K562 (cell line): ENCODE results near the gene GPR12. TPM values are rescaled to one million over a fixed set of nuclear protein-coding genes. Genes with fewer than 3 reads are reported as not detected.

Experiments used
- ATAC-seq: fragments of 200-7000 bp; cut with Tn5 transposase; 3 replicates; pipeline ENCODE4 v1.9.1; 2020; ENCODE audit warnings: moderate library complexity
- BruUV-seq: library from RNA; stranded (reverse); fragments of 400-500 nt; replicated peaks from 2 replicates; lab custom pipeline; 2021; lab: Mats Ljungman, UMichigan
- CTCF ChIA-PET: fragments of 300-600 bp; formaldehyde crosslinking; extraction: SDS; loops from one replicate; lab custom pipeline; 2021; ENCODE audit warnings: low intra/inter-chr PET ratio; lab: Yijun Ruan, JAX
- POLR2A ChIA-PET: fragments of 300-600, 350-650 bp; sonication (Branson Sonifier 250); formaldehyde crosslinking; extraction: SDS; loops from one replicate; lab custom pipeline; 2021; ENCODE audit warnings: antibody characterized with exemption, inconsistent platforms; lab: Yijun Ruan, JAX
- DNase-seq, 4 experiments: peaks; one replicate each; pipeline versions ENCODE4 v3.0.0 to v3.0.0-alpha.2; 2011 to 2018; ENCODE audit warnings: low spot score in 3 of 4, mixed read lengths in 3 of 4; ENCODE audit errors: extremely low read depth in 1 of 4
- FAIRE-seq: peaks from 2 replicates; lab custom pipeline; 2011; peaks lifted over from hg19 to GRCh38; lab: Jason Lieb, UNC
- H2AFZ ChIP-seq: 2 replicates; pipeline ENCODE4 v1.6.0; 2011; ENCODE audit warnings: low read depth, low read length, control low read depth, inconsistent platforms
- H3K27ac ChIP-seq: fragments of 200-600 bp; 3 replicates; pipeline ENCODE4 v1.8.0; 2011; ENCODE audit warnings: low read depth, mild to moderate bottlenecking, control low read depth, inconsistent platforms, low read length, moderate library complexity, mixed read lengths; ENCODE audit errors: extremely low read depth
- H3K27me3 ChIP-seq, 2 experiments: fragments of 300-600 bp in 1 of 2; 2 replicates in 1 of 2; 3 replicates in 1 of 2; pipeline versions ENCODE4 v1.6.0 to v1.8.0; 2011; ENCODE audit warnings: inconsistent platforms in 2 of 2, low read length in 2 of 2, mild to moderate bottlenecking in 1 of 2, mixed read lengths in 1 of 2, moderate library complexity in 1 of 2; ENCODE audit not compliant: control insufficient read depth in 2 of 2, insufficient read depth in 2 of 2
- H3K36me3 ChIP-seq: fragments of 300-600 bp; 3 replicates; pipeline ENCODE4 v1.8.0; 2011; ENCODE audit warnings: mild to moderate bottlenecking, low read length, inconsistent platforms; ENCODE audit not compliant: control insufficient read depth, insufficient read depth
- H3K4me1 ChIP-seq, 2 experiments: fragments of 200-600 bp in 1 of 2; replicated peaks in 1 of 2; 2 replicates in 1 of 2; 3 replicates in 1 of 2; pipeline versions ENCODE4 v1.5.1 to v1.8.0; 2011; ENCODE audit warnings: inconsistent platforms in 2 of 2, low read length in 2 of 2, mild to moderate bottlenecking in 1 of 2, mixed read lengths in 1 of 2, moderate library complexity in 1 of 2; ENCODE audit not compliant: control insufficient read depth in 2 of 2, insufficient read depth in 2 of 2
- H3K4me2 ChIP-seq: 2 replicates; pipeline ENCODE4 v1.6.1; 2011; ENCODE audit warnings: low read length, control low read depth, inconsistent platforms, mixed read lengths; ENCODE audit not compliant: insufficient read depth
- H3K4me3 ChIP-seq: fragments of 200-600 bp; sonication (generic), shearing (Covaris generic); 2 replicates; pipeline ENCODE4 v1.5.1; 2016; ENCODE audit warnings: control low read depth, inconsistent platforms
- H3K79me2 ChIP-seq: fragments of 200-600 bp; 3 replicates; pipeline ENCODE4 v1.8.0; 2011; ENCODE audit warnings: low read length, inconsistent platforms; ENCODE audit not compliant: control insufficient read depth, insufficient read depth
- H3K9ac ChIP-seq, 2 experiments: 2 replicates each; pipeline versions ENCODE4 v1.6.0 to v1.6.1; 2011; ENCODE audit warnings: low read depth in 2 of 2, low read length in 2 of 2, control low read depth in 1 of 2, inconsistent platforms in 1 of 2, mild to moderate bottlenecking in 1 of 2, mixed read lengths in 1 of 2; ENCODE audit not compliant: insufficient read depth in 1 of 2
- H3K9me1 ChIP-seq: one replicate; pipeline ENCODE4 v1.6.0; 2011; ENCODE audit warnings: inconsistent platforms, mild to moderate bottlenecking, low read length, moderate library complexity; ENCODE audit not compliant: control insufficient read depth, insufficient read depth
- H3K9me3 ChIP-seq: replicated peaks from 2 replicates; pipeline ENCODE4 v1.5.1; 2011; ENCODE audit warnings: low read depth, low read length, inconsistent platforms; ENCODE audit not compliant: control insufficient read depth, insufficient read depth
- H4K20me1 ChIP-seq: replicated peaks from 2 replicates; pipeline ENCODE4 v1.6.1; 2011; ENCODE audit warnings: low read length, inconsistent platforms, mixed read lengths; ENCODE audit not compliant: control insufficient read depth, insufficient read depth
- CBFA2T2 ChIP-seq: fragments of 450-650 bp; conservative IDR thresholded peaks from 2 replicates; pipeline ENCODE4 v1.6.1; 2017; ENCODE audit warnings: mild to moderate bottlenecking
- POLR3A ChIP-seq: IDR thresholded peaks from 2 replicates; pipeline ENCODE4 v1.6.1; 2011; ENCODE audit warnings: borderline replicate concordance, mild to moderate bottlenecking, moderate library complexity; ENCODE audit not compliant: insufficient read length, insufficient read depth; ENCODE audit errors: extremely low read depth
- PYGO2 ChIP-seq: fragments of 450-650 bp; IDR thresholded peaks from 2 replicates; pipeline ENCODE4 v1.6.1; 2016; ENCODE audit warnings: mild to moderate bottlenecking, missing genetic modification characterization, moderate library complexity, missing compliant biosample characterization
- SP2 ChIP-seq: IDR thresholded peaks from 2 replicates; pipeline ENCODE4 v1.6.1; 2011; ENCODE audit warnings: mild to moderate bottlenecking, low read depth, low read length, moderate library complexity; ENCODE audit not compliant: poor library complexity, severe bottlenecking; ENCODE audit errors: extremely low read depth
- TAF9B ChIP-seq: fragments of 450-650 bp; IDR thresholded peaks from 2 replicates; pipeline ENCODE4 v1.6.1; 2018; ENCODE audit warnings: mild to moderate bottlenecking; ENCODE audit not compliant: partially characterized antibody
- TGIF2 ChIP-seq: sonication (generic); formaldehyde crosslinking; IDR thresholded peaks from 2 replicates; pipeline ENCODE4 v1.8.1; 2022; ENCODE audit warnings: mild to moderate bottlenecking, missing genetic modification reagents, moderate library complexity
- THAP12 ChIP-seq: fragments of 250-450 bp; sonication (Bioruptor Pico); IDR thresholded peaks from 2 replicates; pipeline ENCODE4 v1.9.0; 2021; ENCODE audit warnings: mild to moderate bottlenecking, inconsistent platforms
- XRCC3 ChIP-seq: fragments of 450-650 bp; IDR thresholded peaks from 2 replicates; pipeline ENCODE4 v1.6.1; 2017; ENCODE audit warnings: mild to moderate bottlenecking, moderate library complexity
- ZNF212 ChIP-seq: fragments of 450-650 bp; formaldehyde crosslinking; IDR thresholded peaks from 2 replicates; pipeline ENCODE4 v1.4.0; 2020; ENCODE audit warnings: mild to moderate bottlenecking
- ZNF324 ChIP-seq: fragments of 250-450 bp; sonication (Bioruptor Pico); IDR thresholded peaks from 2 replicates; pipeline ENCODE4 v1.4.0; 2020; ENCODE audit warnings: mild to moderate bottlenecking
- ZNF384 ChIP-seq: IDR thresholded peaks from 2 replicates; pipeline ENCODE4 v1.6.1; 2012; ENCODE audit warnings: low read depth, low read length, improper control_type of control experiment
- WGBS: fragments of 100-300 bp; shearing (Covaris generic); methylation state at CpG from one replicate; pipeline ENCODE4 v1.1.6; 2016; ENCODE audit warnings: low coverage, mixed read lengths; ENCODE audit not compliant: insufficient coverage; ENCODE audit errors: missing lambda C conversion rate; 5-methylcytosine and 5-hydroxymethylcytosine counted together
- in situ Hi-C: fragments of 300-500 bp; cut with MboI; formaldehyde crosslinking; loops from 4 replicates; pipeline ENCODE4 v1.15.0; 2018; ENCODE audit warnings: inconsistent platforms, mixed read lengths
- intact Hi-C: fragments of 100-400 bp; cut with micrococcal nuclease; formaldehyde crosslinking; loops from 2 replicates; pipeline ENCODE4 v1.14.2; 2022
- polyA plus RNA-seq, 8 experiments: library from polyadenylated mRNA; depleted of rRNA in 4 of 8; stranded (reverse) in 5 of 8; unstranded in 3 of 8; fragments of >200 nt; fragmentation: Nextera tagmentation in 2 of 8; fragmentation: Illumina TruSeq in 1 of 8; extraction: Ambion mirVana in 2 of 8; extraction: Trizol in 1 of 8; gene quantifications; 2 replicates each; pipeline versions ENCODE4 v1.2.1 to v1.2.3, GENCODE V29; 2011 to 2014; ENCODE audit warnings: inconsistent platforms in 1 of 8, missing spikeins in 1 of 8
- total RNA-seq, 7 experiments: library from RNA; depleted of rRNA in 6 of 7; stranded (reverse); fragments of >200 nt in 6 of 7; fragmentation: Illumina TruSeq in 2 of 7; extraction: Trizol in 2 of 7; gene quantifications; 2 replicates each; pipeline versions ENCODE4 v1.2.1 to v1.2.3, GENCODE V29; 2011 to 2021; ENCODE audit warnings: low replicate concordance in 1 of 7
- TF ChIP-seq, protein P1 (sequence below): fragments of 450-650 bp; IDR thresholded peaks from one replicate; pipeline ENCODE4 v1.6.1; 2018; ENCODE audit warnings: mild to moderate bottlenecking, moderate library complexity; ENCODE audit not compliant: partially characterized antibody

GPR12 gene
- total and polyA plus RNA-seq, 9 of the 15 experiments (the other 6 are each of a cell fraction or from before 2014, with no cell fraction given) = not detected

DNA sequence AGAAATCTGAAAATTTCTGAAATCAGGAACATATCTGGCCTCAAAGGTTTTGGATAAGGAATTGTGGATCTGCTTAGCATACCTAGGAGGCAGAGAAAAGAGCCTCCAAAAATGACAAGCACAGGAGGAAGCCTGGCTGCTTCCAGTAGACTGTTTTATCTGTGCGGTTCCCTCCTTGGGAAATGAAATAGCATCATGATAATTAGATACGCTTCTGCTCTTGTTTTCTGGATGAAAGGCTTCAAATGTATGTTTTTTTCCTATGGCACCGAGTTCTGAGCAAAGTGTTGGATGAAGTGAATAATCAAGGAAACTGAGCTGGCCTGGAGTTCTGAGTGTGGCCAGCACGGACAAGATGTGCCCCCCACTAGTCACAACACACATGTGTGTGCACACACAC, 19.8 kb upstream of the GPR12 start:
- no peak overlapping the region for H3K4me3 ChIP-seq
- ATAC-seq (no peak), DNase-seq (no peak), FAIRE-seq (no peak)
- no peak overlapping the region for H2AFZ ChIP-seq
- WGBS = 0% methylated on average over 3 of the region's 4 CpGs
- H3K79me2 ChIP-seq = no peaks in the 10 kb centered on the region
- TF ChIP-seq XRCC3 (no peak), POLR3A (no peak), TGIF2 (CRISPR knock-in tag) (no peak), SP2 (no peak), CBFA2T2 (no peak), ZNF212 (CRISPR knock-in tag) (no peak), PYGO2 (tag) (no peak), ZNF324 (CRISPR knock-in tag) (no peak), THAP12 (CRISPR knock-in tag) (no peak), TAF9B (no peak), ZNF384 (no peak)
- TF ChIP-seq, protein P1, sequence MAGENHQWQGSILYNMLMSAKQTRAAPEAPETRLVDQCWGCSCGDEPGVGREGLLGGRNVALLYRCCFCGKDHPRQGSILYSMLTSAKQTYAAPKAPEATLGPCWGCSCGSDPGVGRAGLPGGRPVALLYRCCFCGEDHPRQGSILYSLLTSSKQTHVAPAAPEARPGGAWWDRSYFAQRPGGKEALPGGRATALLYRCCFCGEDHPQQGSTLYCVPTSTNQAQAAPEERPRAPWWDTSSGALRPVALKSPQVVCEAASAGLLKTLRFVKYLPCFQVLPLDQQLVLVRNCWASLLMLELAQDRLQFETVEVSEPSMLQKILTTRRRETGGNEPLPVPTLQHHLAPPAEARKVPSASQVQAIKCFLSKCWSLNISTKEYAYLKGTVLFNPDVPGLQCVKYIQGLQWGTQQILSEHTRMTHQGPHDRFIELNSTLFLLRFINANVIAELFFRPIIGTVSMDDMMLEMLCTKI = no peak
- no peak overlapping the region for H3K9ac ChIP-seq
- no peaks in the 10 kb centered on the region for H3K9me3 ChIP-seq
- no peaks in the 10 kb centered on the region for H3K4me1 ChIP-seq
- POLR2A ChIA-PET = no interaction called here
- no peak overlapping the region for H3K4me2 ChIP-seq
- CTCF ChIA-PET = no interaction called here
- H4K20me1 ChIP-seq = no peaks in the 10 kb centered on the region
- no peak overlapping the region for H3K27ac ChIP-seq
- H3K36me3 ChIP-seq = no peaks in the 10 kb centered on the region
- no peaks in the 10 kb centered on the region for H3K9me1 ChIP-seq
- intact Hi-C loops (no loop called here), in situ Hi-C loops (no loop called here)
- BruUV-seq = no TSS peak
- no peaks in the 10 kb centered on the region; a peak in 1 of 5 replicates for H3K27me3 ChIP-seq
